Measurements from ENCODE around the gene TAF4B.
"Not testable (repeated sequence)": the region's sequence is repeated elsewhere in the genome, so short reads cannot be mapped to it uniquely, and the experiment has no call there.

TAF4B gene

GRCh38 chr18:26207937-26208336 is 18.3 kb upstream of the TAF4B start:
- no peak for DNase-seq (ENCODE audit: insufficient read length)

GRCh38 chr18:26208977-26209376 is 17.3 kb upstream of the TAF4B start:
- FAIRE-seq (no peak), DNase-seq (ENCODE audit: insufficient read length) (no peak)
- no peak for TF ChIP-seq POLR2AphosphoS5 (IDR thresholded peaks at IDR 0.05; ENCODE audit: low read depth, low read length)
- TF ChIP-seq TAF1 (IDR thresholded peaks at IDR 0.05; ENCODE audit: borderline replicate concordance, low read depth, low read length) = no peak
- no peak for TF ChIP-seq POLR2A (IDR thresholded peaks at IDR 0.05; ENCODE audit: low read depth, low read length)

More at GRCh38 chr18:26207937-26208336, 18.3 kb upstream of the TAF4B start:
- FAIRE-seq = no peak
- no peak for TF ChIP-seq TAF1 (IDR thresholded peaks at IDR 0.05; ENCODE audit: borderline replicate concordance, low read depth, low read length)
- TF ChIP-seq POLR2A (IDR thresholded peaks at IDR 0.05; ENCODE audit: low read depth, low read length) = no peak
- TF ChIP-seq POLR2AphosphoS5 (IDR thresholded peaks at IDR 0.05; ENCODE audit: low read depth, low read length) = no peak

GRCh38 chr18:26210147-26210546 is 16.1 kb upstream of the TAF4B start:
- FAIRE-seq (no peak), DNase-seq (ENCODE audit: insufficient read length) (no peak)
- TF ChIP-seq TAF1 (IDR thresholded peaks at IDR 0.05; ENCODE audit: borderline replicate concordance, low read depth, low read length) (no peak), POLR2AphosphoS5 (IDR thresholded peaks at IDR 0.05; ENCODE audit: low read depth, low read length) (no peak), POLR2A (IDR thresholded peaks at IDR 0.05; ENCODE audit: low read depth, low read length) (no peak)

GRCh38 chr18:26215247-26215970 is 10.8 kb upstream of the TAF4B start:
- DNase-seq (ENCODE audit: insufficient read length) (peak; percentile 21), FAIRE-seq (peak; percentile 96)
- TF ChIP-seq TAF1 (IDR thresholded peaks at IDR 0.05; ENCODE audit: borderline replicate concordance, low read depth, low read length) = no peak
- peak; percentile 41; the same call in 1 of the 2 replicates for TF ChIP-seq POLR2AphosphoS5 (IDR thresholded peaks at IDR 0.05; ENCODE audit: low read depth, low read length)
- peak; percentile 45 for TF ChIP-seq POLR2A (IDR thresholded peaks at IDR 0.05; ENCODE audit: low read depth, low read length)

GRCh38 chr18:26225022-26225693 is 1.1 kb upstream of the TAF4B start:
- FAIRE-seq (peak; percentile 38), DNase-seq (ENCODE audit: insufficient read length) (no peak)
- TF ChIP-seq POLR2A (IDR thresholded peaks at IDR 0.05; ENCODE audit: low read depth, low read length) (no peak), POLR2AphosphoS5 (IDR thresholded peaks at IDR 0.05; ENCODE audit: low read depth, low read length) (no peak), TAF1 (IDR thresholded peaks at IDR 0.05; ENCODE audit: borderline replicate concordance, low read depth, low read length) (no peak)

GRCh38 chr18:26225915-26226228 is 373 bp upstream of the TAF4B start:
- FAIRE-seq = no peak
- TF ChIP-seq POLR2AphosphoS5 (IDR thresholded peaks at IDR 0.05; ENCODE audit: low read depth, low read length) (no peak), POLR2A (IDR thresholded peaks at IDR 0.05; ENCODE audit: low read depth, low read length) (no peak), TAF1 (IDR thresholded peaks at IDR 0.05; ENCODE audit: borderline replicate concordance, low read depth, low read length) (no peak)
- DNase-seq (ENCODE audit: insufficient read length) = no peak

GRCh38 chr18:26227051-26227670 is 916 bp downstream of the TAF4B start:
- FAIRE-seq (no peak), DNase-seq (ENCODE audit: insufficient read length) (no peak)
- TF ChIP-seq POLR2AphosphoS5 (IDR thresholded peaks at IDR 0.05; ENCODE audit: low read depth, low read length) (no peak), TAF1 (IDR thresholded peaks at IDR 0.05; ENCODE audit: borderline replicate concordance, low read depth, low read length) (no peak)

- no peak for TF ChIP-seq POLR2A (IDR thresholded peaks at IDR 0.05; ENCODE audit: low read depth, low read length)
- TF ChIP-seq POLR2AphosphoS5 (IDR thresholded peaks at IDR 0.05; ENCODE audit: low read depth, low read length) = no peak
- no peak for TF ChIP-seq TAF1 (IDR thresholded peaks at IDR 0.05; ENCODE audit: borderline replicate concordance, low read depth, low read length)
- DNase-seq (ENCODE audit: insufficient read length) (no peak), FAIRE-seq (no peak)
These were observed 2.5 kb downstream of the TAF4B start for GRCh38 chr18:26228562-26229260.

GRCh38 chr18:26230497-26230896 is 4.3 kb downstream of the TAF4B start:
- no peak for TF ChIP-seq TAF1 (IDR thresholded peaks at IDR 0.05; ENCODE audit: borderline replicate concordance, low read depth, low read length)
- no peak for TF ChIP-seq POLR2A (IDR thresholded peaks at IDR 0.05; ENCODE audit: low read depth, low read length)
- no peak for TF ChIP-seq POLR2AphosphoS5 (IDR thresholded peaks at IDR 0.05; ENCODE audit: low read depth, low read length)
- DNase-seq (ENCODE audit: insufficient read length) (no peak), FAIRE-seq (no peak)

GRCh38 chr18:26233208-26233607 is 7.0 kb downstream of the TAF4B start:
- DNase-seq (ENCODE audit: insufficient read length) (no peak), FAIRE-seq (no peak)
- TF ChIP-seq POLR2A (IDR thresholded peaks at IDR 0.05; ENCODE audit: low read depth, low read length) = no peak
- TF ChIP-seq TAF1 (IDR thresholded peaks at IDR 0.05; ENCODE audit: borderline replicate concordance, low read depth, low read length) = no peak
- no peak for TF ChIP-seq POLR2AphosphoS5 (IDR thresholded peaks at IDR 0.05; ENCODE audit: low read depth, low read length)

- not testable (repeated sequence) for DNase-seq (ENCODE audit: insufficient read length); FAIRE-seq
These were observed 11.1 kb downstream of the TAF4B start for GRCh38 chr18:26237363-26237762.

- not testable (repeated sequence) for FAIRE-seq
These were observed 12.5 kb downstream of the TAF4B start for GRCh38 chr18:26238718-26239117.

GRCh38 chr18:26242392-26242791 is 16.1 kb downstream of the TAF4B start:
- not testable (repeated sequence) for FAIRE-seq

More at GRCh38 chr18:26238718-26239117, 12.5 kb downstream of the TAF4B start:
- DNase-seq (ENCODE audit: insufficient read length) = not testable (repeated sequence)

GRCh38 chr18:26245434-26245833 is 19.2 kb downstream of the TAF4B start:
- FAIRE-seq = not testable (repeated sequence)

More at GRCh38 chr18:26242392-26242791, 16.1 kb downstream of the TAF4B start:
- not testable (repeated sequence) for DNase-seq (ENCODE audit: insufficient read length)

More at GRCh38 chr18:26245434-26245833, 19.2 kb downstream of the TAF4B start:
- not testable (repeated sequence) for DNase-seq (ENCODE audit: insufficient read length)

Measured in GM12892 (cell line).